ENCODE results near the gene XG.

The XG gene

DNA sequence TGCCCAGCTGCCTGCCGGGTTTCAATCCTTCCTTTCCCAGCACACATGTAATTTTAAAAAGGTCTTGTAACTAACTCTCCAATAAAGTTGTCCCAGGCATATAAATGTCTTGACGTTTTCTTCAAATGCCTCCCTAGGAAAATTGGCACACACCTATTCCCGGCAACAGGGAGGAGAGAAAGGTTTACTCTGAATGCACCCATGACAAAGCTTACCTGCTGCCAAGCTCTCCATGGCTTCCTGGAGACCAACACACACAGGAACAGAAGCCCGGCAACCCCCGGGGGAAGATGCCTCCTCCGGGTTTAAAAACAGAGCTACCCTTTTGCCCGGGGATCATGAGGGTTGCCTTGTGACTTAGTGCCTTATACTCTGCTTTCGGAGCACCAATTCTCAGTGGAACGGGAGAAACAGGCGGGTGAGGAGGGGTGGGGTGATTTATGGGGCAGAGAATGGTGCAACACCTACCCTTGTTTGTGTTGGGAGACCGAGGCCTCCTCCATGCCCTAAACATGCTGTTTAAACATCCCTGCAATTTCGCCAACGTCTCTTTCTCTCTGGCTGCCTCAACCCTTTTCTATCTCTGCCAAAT is 72.1 kb downstream of the XG start:
- no peak for DNase-seq

DNA sequence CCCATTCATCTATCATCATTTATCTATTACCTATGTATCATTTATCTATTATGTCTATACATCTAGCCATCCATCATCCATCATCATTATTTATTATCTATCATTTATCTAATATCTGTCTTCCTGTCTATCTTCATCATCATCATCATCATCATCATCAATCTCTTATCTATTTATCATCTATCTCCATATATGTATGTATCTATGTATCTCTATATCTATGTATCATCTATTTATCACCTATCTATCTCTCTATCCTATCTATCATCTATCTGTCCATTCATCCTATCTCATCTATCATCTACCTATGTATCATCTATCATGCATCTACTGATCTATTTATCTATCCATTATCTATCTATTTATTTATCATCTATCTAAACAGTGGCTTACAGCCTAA is 73.0 kb downstream of the XG start:
- DNase-seq, result no peak

DNA sequence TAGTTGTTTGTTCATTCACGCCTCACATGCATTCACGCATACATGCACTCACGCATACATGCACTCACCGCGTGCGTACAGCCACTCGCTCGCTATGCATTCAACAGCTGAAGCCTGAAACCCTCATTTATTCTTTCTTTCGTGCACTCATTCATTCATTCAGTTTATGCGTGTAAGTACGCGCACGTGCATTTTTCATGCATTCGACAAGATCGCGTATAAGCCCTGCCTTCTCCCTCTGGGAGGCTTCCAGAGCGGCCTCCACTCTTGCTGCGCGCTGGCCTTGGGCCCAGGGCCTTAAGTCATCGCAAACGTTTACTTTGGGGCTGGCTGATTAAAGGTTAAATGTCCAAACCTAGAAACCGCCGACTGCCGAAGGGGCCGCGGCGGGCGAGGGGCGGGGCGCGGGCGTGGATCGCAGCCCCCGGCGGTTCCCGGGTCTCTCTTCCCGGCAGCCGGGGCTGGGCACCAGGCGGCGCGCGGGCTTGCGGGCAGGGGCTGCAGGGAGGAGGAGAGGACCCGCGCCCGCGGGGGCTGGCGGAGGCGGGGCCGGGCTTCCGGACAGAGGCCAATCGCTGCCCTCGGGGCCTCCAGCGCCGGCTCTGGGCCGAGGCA is 76.6 kb downstream of the XG start, which contains the start of gene GYG2:
Gene GYG2 (plus strand): TSS at position 587 of the 615 bp plus-strand sequence. CDS start 1,259 bp downstream, outside the sequence.
- DNase-seq, result no peak

DNA sequence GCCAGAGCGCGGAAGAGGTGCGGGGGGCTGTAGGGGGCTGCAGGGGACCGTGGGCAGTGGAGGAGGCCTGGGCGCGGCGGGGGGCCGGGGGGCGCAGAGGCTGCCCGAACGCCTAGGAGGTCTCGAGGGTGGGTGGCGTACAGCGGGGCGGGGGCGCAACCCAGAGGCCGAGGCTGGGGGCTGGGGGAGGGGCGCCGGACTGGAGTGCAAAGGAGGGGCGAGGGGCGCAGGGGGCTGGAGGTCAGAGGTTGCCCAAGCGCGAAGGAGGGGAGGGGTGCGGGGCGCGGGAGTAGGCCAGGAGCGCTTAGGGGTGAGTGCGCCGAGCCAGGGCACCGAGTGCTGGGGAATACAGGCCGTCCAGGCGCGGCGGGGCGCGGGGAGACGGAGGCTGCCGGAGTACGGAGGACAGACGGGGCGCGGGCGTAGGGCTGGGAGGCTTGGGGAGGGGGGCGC is 77.1 kb downstream of the XG start:
- no peak for DNase-seq

DNA sequence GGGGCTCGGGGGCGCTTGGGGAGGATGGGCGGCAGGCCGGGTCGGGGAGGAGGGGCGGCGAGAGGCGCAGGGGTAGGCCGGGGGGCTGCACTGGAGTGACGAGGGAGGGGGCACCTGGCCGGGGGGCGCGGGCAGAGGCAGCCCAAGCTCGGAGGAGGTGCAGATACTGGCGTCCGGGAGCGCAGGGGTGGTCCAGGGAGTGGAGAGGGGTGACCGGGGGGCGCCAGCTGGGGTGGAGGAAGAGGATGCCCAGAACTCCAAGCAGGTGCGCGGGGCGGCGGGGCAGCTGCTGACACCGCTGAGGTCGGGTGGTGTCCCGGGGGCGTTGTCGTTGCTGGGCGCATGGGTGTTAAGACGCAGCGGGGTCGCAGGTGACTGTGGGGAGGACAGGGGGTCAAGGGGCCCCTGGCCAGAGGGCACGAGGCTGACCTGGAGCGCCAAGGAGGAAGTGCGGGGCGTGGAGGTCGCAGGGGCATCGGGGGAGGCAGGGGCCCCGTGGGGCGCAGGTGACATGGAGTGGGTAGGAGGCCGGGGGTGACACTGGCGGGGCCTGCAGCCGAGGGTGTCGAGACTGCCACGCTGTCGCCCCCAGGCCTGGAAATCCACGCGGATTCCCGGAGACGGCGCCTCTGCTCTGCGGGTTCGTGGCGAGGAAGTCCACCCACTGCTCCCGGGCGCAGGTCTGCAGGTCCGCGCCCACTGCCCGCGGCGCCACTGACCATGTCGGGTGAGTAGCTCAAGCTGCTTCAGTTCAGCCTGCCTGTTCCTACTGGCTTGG is 77.8 kb downstream of the XG start:
- no peak for DNase-seq

DNA sequence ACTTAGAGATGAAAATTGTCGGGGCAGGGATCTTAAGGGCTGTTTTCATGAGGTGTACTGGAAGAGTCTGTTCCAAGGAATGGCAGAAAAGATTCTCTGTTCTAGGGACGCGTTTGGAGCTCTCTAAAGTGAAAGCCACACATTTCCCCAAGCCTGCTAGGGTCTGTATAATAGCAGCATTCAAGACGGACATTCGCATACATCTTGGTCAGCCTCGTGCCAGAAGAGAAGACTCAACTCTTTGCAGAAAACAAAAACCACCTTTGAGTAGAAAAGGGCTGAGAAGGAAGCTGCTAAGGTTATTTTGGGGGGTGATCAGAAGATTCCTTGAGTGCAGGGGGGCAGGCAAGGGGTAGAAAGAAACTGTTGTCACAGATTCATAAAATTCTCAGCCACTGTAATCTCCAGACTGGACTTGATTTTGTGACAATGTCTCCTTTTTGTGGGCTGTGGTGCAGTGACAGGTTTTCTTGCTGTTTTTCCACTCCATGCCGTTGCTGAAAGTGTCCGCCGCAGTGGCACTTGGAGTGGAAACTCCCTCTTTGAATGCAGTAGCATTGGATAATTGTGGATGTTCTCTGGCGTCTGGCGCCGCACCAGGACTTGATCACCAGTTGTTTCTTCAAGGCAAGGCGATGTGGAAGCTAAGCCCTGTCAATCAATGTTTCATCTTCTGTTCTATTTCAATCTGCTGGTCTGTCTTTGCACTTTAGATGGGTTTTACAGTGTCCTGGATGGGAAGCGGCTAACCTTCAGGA is 79.8 kb downstream of the XG start:
- no peak for DNase-seq

DNA sequence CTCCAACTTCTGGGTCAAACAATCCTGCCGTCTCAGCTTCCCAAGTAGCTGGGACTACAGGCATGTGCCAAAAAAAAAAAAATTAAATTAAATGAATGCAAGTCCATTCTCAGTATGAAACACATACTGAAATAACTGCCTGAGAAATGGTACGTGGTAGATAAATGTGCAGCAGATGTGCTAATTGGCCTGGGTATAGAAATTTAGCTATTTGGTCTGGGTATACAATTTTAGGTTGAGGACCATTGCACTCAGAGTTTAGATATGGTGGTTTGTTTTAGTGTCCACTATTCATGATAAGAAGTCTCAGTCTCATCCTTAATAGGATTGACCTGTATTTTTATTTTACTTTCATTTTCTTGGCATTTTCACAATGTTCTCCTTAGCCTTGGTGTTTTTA is 86.1 kb downstream of the XG start:
- DNase-seq, result no peak

DNA sequence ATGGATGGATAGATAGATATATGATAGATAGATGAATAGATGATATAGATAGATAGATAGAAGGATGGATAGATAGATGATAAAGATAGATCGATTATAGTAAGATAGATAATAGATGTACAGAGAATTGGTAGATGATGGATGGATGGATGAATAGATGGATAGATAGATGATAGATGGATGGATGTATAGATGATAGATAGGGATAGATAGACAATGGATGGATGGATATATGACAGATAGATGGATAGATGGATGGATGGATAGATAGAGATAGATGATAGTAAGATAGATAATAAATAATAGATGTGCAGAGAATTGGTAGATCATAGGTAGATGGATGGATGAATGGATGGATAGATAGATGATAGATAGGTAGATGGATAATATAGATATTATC is 89.1 kb downstream of the XG start:
- no peak for DNase-seq

DNA sequence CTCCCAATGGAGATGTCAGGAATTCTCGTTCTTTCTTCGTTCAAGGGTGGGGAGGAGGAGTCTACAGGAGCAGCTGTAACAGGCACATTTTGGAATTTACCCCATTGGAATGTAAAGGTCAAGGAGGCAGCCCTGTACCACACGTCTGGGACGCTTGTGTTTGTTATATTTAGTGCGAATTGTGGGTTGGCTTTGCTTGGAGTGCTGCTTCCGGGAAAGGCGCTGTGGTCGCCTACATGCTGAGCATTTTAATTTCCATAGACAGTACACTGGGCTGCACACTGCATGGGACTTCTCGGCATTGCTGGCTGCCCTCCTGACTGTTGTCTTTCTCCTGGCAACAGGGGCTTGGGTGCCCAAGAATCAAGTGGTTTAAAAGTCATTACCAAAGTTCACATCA is 89.7 kb downstream of the XG start:
- DNase-seq, result no peak

DNA sequence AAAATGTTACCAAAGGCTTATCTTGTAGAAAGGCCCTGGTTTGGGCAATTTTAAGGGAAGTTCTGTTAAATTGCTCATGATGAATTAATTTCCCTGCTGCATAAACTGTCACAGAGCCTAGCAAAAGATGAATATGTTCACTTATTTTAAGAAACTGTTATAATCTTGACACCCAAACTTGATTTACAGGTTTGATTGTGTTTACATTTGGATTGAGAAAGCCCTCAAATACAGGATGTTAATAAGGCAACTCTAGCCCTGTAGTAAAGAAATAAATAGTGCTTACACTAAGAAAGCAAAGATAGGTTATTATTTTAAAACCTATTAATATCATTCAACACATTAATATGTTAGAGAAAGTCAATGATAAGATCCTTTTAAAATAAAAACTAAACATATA is 95.2 kb downstream of the XG start:
- DNase-seq, result no peak

DNA sequence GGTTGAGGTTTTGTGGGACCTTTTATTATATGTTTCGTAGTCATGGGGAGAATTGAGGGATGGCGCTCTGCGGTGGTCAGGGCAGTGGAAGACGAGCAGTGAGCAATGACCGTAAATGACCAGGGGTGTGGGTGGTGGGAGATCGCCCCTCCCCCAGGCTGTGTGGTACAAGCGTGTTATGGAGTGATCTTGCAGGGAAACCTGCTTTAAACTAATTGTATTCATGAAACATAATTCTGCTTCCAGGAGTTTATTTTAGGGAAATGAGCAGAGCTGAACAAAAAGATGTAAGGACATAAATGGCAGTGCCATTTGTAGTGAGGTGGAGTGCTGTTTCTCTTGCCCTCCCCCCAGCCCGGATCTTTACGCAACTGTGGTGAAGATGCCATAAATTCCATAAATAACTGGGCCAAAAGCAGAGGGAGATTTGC is 97.0 kb downstream of the XG start:
- DNase-seq, result no peak

DNA sequence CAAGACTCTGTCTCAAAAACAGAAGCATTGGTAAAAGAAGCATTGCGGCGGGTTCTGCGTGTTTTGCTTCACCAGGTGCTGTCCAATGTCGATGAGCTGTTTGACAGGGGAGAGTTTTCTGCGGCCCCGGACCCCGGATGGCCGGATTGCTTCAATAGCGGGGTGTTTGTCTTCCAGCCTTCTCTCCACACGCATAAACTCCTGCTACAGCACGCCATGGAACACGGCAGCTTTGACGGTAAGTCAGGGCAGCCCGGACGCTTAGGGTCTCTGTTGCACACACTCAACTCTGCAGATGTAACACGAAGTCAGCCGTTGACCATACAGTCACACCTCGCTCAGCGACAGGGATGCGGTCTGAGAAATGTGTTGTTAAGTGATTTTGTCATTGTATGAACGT is 103.1 kb downstream of the XG start:
- DNase-seq, result no peak

DNA sequence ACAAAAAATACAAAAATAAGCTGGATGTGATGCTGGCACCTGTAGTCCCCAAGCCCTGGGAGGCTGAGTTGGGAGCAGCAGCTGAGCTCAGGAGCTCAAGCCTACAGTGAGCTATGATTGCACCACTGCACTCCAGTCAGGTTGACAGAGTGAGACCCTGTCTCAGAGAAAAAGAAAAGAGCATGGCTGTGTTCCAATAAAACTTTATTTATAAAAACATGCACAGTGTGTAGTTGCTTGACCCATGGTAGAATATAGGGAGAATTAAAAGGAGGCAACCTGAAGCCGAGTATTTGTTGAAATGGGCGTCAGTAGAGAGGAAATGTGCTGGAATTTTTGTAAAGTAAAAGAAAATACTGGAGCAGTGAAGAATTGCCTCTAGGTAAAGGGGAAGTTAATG is 103.9 kb downstream of the XG start:
- DNase-seq, result no peak

DNA sequence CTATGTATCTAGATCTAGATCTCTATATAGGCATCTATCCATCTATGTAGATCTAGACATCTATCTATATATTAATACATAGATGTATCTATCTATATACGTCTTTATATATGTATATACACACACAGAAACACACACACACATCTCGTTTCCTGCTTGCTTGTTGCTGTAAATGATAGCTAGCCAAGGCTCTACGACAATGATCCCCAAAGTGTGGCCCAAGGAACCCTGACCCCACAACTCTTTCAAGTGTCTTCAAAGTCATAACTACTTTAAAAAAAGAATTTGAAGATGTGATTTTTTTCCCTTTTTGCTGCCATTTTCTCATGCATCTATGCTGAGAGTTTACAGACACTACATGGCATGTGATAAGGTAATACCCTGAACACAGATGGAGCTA is 105.7 kb downstream of the XG start:
- no peak for DNase-seq

DNA sequence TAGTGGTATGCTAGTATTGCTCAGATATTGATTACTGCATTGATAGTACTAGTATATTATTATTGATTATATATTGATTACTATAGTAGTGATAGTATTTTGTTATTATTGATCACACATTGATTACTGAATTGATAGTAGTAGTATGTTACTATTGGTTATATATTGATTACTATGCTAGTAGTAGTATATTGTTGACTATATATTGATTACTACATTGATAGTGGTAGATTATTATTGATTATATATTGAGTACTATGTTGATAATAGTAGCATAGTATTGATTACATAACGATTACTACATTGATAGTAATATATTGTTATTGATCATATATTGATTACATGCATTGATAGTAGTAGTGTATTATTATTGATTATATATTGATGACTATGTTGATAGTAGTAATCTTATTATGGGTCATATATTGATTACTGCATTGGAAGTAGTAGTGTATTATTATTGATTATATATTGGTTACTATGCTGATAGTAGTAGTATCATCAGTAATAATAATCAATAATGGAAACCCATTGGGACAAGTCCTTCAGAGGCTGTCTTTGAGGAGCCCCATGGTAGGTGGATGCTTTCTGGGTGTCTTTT is 107.5 kb downstream of the XG start:
- DNase-seq, result no peak

DNA sequence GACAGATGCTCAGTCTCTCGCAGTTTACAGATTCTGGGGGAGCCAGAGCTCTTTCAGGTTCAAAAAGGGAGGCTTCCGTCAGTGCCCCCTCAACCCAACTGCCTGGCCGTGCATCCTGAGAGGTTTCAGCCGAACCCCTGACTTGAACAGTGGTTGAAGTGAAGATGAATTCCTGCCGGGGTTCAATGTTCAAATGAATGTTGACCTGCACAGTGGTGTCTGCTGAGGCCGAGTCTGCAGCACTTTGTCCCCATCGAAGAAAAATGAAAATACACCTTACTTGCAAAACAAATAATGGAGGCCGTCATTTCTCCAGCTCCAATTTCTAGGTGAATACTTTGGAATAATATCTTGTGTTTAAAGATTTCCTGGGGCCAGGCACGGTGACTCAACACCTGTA is 110.6 kb downstream of the XG start:
- no peak for DNase-seq

DNA sequence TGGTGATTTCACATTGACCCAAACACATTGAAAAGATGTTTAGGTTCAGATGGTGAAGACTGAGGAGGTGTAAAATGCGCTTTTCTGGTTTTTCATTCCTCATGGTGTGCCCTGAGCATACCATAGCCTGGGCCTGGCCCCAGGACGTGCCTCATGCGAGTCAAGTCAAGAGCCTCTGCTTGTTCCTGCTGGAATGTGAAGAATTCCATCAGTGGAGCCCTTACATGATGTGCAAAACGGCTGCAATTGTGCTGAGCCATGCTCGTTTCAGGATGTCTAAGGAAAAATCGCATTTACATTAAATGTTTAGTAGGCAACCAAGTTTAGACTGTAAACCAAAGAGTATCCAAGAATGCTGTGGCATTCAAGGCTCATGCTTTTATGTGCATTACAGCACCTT is 111.8 kb downstream of the XG start:
- DNase-seq, result no peak

All from AML-193 (cell line).